ENCODE measurements around the gene PRRX1. TPM values are rescaled to one million over a fixed set of nuclear protein-coding genes. Genes with fewer than 3 reads are reported as not detected.

PRRX1 gene
- 10 to 100 TPM; 13.8 to 37.5 TPM for total RNA-seq
- 10 to 100 TPM in 1 of 2 donors, 1 to 10 TPM in 1; 7.7 to 14.0 TPM for polyA plus RNA-seq
- long read RNA-seq, donor 1 = 0 reads
- long read RNA-seq, donor 2 = 0 reads
- long read RNA-seq, donor 3 = 0 reads
- long read RNA-seq, donor 4 = 0 reads
- long read RNA-seq, donor 5 = 0 reads

DNA sequence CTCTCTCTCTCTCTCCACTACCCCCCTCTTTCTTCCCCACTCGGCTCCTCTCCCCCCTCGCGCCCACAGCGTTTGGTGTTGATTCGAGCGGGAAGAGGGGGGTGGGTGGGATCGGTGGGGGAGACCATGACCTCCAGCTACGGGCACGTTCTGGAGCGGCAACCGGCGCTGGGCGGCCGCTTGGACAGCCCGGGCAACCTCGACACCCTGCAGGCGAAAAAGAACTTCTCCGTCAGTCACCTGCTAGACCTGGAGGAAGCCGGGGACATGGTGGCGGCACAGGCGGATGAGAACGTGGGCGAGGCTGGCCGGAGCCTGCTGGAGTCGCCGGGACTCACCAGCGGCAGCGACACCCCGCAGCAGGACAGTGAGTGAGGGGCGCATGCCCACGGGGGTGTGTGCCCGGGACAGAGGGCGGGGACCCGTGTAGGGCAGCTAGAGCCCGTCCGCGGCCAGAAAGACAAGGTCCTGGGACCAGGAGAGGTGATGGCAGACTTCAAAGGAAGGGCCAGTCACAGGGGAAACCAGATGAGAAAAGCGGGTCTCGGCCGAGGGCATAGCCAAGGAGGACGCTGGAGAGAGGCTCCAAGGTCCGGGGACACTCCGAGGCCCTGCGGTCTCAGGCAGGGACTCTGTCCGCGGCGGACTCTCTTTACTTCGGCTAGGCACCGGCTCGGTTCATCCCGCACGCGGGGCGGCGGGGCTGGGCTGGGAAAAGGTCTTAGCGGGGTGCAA lies at the start of gene PRRX1:
PRRX1 (plus strand) TSS at position 39 of the 735 bp plus-strand sequence; CDS start at position 127, 88 bp downstream.
- peaks cover 0 to 7% (median 0%) of the 10 kb centered on the region in 4 donors for H3K9me3 ChIP-seq (ENCODE audit: control insufficient read depth in 4 of 4, insufficient read depth in 3 of 4, low read length in 3 of 4)
- H3K4me3 ChIP-seq = peak within 1 kb of the TSS; percentile 25
- peaks cover 2 to 99% (median 89%) of the 10 kb centered on the region in 3 donors for H3K27me3 ChIP-seq (ENCODE audit: control insufficient read depth in 3 of 3, insufficient read depth in 3 of 3, low read length in 2 of 3)
- H3K4me1 ChIP-seq (ENCODE audit: control insufficient read depth in 5 of 5, insufficient read depth in 5 of 5, low read length in 5 of 5) = peaks cover 0 to 44% (median 12%) of the 10 kb centered on the region in 5 donors
- 2% methylated on average over 53 to 56 of the region's 56 CpGs for WGBS, 2 donors
- H3K9ac ChIP-seq (ENCODE audit: insufficient read depth in 1 of 2, low read length in 2 of 2) = no peak within 1 kb of the TSS
- peak within 1 kb of the TSS; percentile 74 to 87 for H3K27ac ChIP-seq (ENCODE audit: low read depth in 1 of 2, low read length in 1 of 2)
- ATAC-seq (ENCODE audit: insufficient read depth, low FRiP score) (peak; percentile 12), DNase-seq (peak in 2 of 3 donors; percentile 23 to 27)
- no peaks in the 10 kb centered on the region for H3K36me3 ChIP-seq (ENCODE audit: control insufficient read depth in 4 of 4, insufficient read depth in 4 of 4, low read length in 4 of 4)
- TF ChIP-seq, protein P1, sequence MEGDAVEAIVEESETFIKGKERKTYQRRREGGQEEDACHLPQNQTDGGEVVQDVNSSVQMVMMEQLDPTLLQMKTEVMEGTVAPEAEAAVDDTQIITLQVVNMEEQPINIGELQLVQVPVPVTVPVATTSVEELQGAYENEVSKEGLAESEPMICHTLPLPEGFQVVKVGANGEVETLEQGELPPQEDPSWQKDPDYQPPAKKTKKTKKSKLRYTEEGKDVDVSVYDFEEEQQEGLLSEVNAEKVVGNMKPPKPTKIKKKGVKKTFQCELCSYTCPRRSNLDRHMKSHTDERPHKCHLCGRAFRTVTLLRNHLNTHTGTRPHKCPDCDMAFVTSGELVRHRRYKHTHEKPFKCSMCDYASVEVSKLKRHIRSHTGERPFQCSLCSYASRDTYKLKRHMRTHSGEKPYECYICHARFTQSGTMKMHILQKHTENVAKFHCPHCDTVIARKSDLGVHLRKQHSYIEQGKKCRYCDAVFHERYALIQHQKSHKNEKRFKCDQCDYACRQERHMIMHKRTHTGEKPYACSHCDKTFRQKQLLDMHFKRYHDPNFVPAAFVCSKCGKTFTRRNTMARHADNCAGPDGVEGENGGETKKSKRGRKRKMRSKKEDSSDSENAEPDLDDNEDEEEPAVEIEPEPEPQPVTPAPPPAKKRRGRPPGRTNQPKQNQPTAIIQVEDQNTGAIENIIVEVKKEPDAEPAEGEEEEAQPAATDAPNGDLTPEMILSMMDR (IDR thresholded peaks at IDR 0.05; ENCODE audit: control extremely low read depth, extremely low read depth) = no peak

DNA sequence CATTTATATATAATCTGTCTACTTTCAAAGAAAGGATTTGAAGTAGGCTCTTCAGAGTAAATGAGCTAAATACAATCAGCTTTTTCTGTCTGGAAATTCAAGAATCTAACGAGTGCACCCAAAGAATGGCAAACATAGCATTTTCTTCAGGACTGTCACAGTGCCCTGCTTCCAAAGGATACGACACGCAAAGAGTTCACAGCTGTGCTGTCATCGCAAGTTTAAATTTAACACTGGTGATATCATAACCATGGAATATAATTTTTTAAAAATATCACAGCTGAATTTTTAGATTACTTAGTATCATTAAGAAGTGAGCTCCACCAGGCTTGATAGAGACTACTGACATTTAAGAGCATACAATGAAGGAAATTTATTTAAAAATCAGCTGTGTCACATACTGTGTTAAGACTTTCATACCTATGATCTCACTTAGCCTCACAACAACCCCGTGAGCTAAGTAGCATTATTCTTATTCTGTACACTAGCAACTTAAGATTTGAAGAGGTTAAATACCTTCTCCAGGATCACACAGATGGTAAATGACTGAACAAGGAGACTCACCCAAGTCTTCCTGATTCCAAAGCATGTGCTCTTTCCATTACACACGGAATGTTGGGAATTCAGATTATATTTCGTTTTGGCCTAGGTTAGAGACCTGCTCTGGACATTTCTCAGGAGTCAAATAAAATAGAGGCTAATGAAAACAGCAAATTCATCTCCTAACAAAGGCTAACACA lies 46.2 kb upstream of the PRRX1 start:
- 82 to 83% methylated on average over 7 of the region's 7 CpGs for WGBS, 2 donors
- DNase-seq (no peak), ATAC-seq (ENCODE audit: insufficient read depth, low FRiP score) (no peak)
- TF ChIP-seq, protein P1 (IDR thresholded peaks at IDR 0.05; ENCODE audit: control extremely low read depth, extremely low read depth) = no peak
- Histone ChIP-seq H3K27me3 (ENCODE audit: control insufficient read depth in 3 of 3, insufficient read depth in 3 of 3, low read length in 2 of 3) (no peaks in the 10 kb centered on the region), H3K36me3 (ENCODE audit: control insufficient read depth in 4 of 4, insufficient read depth in 4 of 4, low read length in 4 of 4) (peaks cover 0 to 1% (median 0%) of the 10 kb centered on the region in 4 donors), H3K9ac (ENCODE audit: insufficient read depth in 1 of 2, low read length in 2 of 2) (no peak overlapping the region), H3K4me1 (ENCODE audit: control insufficient read depth in 5 of 5, insufficient read depth in 5 of 5, low read length in 5 of 5) (peaks cover 0 to 2% (median 0%) of the 10 kb centered on the region in 5 donors), H3K4me3 (no peak overlapping the region), H3K27ac (ENCODE audit: low read depth in 1 of 2, low read length in 1 of 2) (no peak overlapping the region), H3K9me3 (ENCODE audit: control insufficient read depth in 4 of 4, insufficient read depth in 3 of 4, low read length in 3 of 4) (peaks cover 0 to 3% (median under 1%) of the 10 kb centered on the region in 4 donors)

DNA sequence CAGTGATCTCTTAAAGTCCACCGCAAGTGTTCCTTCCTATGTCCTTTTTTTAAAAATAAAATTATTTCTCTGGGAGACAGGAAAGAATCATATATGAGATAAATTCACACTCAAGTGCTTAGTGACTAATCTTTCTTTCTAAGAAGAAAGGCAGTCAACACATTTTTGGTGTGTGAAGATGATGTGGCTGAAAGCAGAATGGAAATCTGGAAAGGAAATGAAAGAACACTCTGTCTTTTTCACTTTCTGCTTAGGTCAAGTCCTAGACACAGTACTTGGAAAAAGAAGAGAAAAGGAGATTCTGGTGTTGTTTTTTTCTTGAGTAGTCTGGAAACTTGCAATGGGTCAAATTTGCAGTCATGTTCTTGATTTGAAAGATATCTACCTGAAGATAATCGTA lies 45.5 kb upstream of the PRRX1 start:
- no peak overlapping the region for H3K9ac ChIP-seq (ENCODE audit: insufficient read depth in 1 of 2, low read length in 2 of 2)
- H3K9me3 ChIP-seq (ENCODE audit: control insufficient read depth in 4 of 4, insufficient read depth in 3 of 4, low read length in 3 of 4) = peaks cover 0 to 3% (median 0%) of the 10 kb centered on the region in 4 donors
- ATAC-seq (ENCODE audit: insufficient read depth, low FRiP score) = no peak
- peaks cover 0 to 2% (median 0%) of the 10 kb centered on the region in 5 donors for H3K4me1 ChIP-seq (ENCODE audit: control insufficient read depth in 5 of 5, insufficient read depth in 5 of 5, low read length in 5 of 5)
- 87 to 89% methylated on average over 2 of the region's 2 CpGs for WGBS, 2 donors
- H3K27ac ChIP-seq (ENCODE audit: low read depth in 1 of 2, low read length in 1 of 2) = no peak overlapping the region
- H3K27me3 ChIP-seq (ENCODE audit: control insufficient read depth in 3 of 3, insufficient read depth in 3 of 3, low read length in 2 of 3) = no peaks in the 10 kb centered on the region
- DNase-seq = no peak
- H3K36me3 ChIP-seq (ENCODE audit: control insufficient read depth in 4 of 4, insufficient read depth in 4 of 4, low read length in 4 of 4) = peaks cover 0 to 1% (median 0%) of the 10 kb centered on the region in 4 donors
- H3K4me3 ChIP-seq = no peak overlapping the region
- TF ChIP-seq, protein P1 (IDR thresholded peaks at IDR 0.05; ENCODE audit: control extremely low read depth, extremely low read depth) = no peak
